ENCODE data around the gene YPEL4.

DNA sequence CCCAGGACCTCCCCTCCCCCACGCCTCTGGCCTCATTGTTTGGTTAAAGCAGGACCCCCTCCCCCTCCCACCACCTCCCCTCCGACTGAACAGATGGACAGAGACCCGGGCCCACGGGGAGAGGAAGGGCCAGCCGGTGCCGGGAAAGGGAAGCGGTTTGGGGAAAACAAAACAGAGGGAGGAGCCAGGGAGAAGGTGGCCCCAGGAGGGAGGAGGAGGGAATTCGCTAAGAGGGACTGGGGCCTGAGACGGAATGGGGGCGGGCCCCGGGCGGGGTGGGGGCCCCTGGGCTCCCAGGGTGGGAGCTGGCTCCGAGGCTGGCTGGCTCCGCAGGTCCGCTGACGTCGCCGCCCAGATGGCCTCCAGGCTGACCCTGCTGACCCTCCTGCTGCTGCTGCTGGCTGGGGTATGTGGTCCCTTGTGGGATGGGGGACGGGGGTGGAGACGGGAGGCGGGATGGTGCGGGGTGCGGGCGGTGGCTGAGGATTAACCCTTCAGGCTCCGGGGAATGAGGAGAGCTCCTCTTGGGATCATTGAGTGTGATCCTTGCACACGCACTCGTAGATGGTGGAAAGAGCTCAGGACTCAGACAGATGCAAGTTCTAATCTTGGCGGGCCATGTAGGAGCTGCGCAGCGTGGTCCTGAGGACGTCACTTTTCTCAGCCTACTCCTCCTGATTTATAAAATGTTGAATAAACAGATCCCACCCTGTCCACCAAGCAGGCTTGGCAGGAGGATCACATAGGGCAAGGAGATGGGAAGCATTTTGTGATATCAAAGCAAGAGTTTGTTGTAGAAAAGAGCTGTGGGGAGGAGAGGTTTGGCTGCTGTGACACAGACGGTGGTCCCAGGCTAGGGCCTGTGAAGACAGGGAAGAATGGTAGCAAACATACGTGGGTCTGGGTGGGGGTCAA lies 51.5 kb downstream of the YPEL4 start:
- TF ChIP-seq TAF1 (IDR thresholded peaks at IDR 0.05; ENCODE audit: low read depth) (no peak), EP300 (IDR thresholded peaks at IDR 0.05; ENCODE audit: borderline replicate concordance) (no peak), RAD21 (IDR thresholded peaks at IDR 0.05; ENCODE audit: low read depth) (no peak), CEBPB (IDR thresholded peaks at IDR 0.05) (no peak), NFIC (IDR thresholded peaks at IDR 0.05) (no peak), YY1 (IDR thresholded peaks at IDR 0.05; ENCODE audit: low read depth) (no peak), FOXM1 (IDR thresholded peaks at IDR 0.05; ENCODE audit: borderline replicate concordance, low read depth) (no peak), REST (IDR thresholded peaks at IDR 0.05; ENCODE audit: low read depth) (no peak)
- TF ChIP-seq, protein P1, sequence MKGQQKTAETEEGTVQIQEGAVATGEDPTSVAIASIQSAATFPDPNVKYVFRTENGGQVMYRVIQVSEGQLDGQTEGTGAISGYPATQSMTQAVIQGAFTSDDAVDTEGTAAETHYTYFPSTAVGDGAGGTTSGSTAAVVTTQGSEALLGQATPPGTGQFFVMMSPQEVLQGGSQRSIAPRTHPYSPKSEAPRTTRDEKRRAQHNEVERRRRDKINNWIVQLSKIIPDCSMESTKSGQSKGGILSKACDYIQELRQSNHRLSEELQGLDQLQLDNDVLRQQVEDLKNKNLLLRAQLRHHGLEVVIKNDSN (IDR thresholded peaks at IDR 0.05): no peak
